G401 (cell line): ENCODE measurements around the gene NCBP1. TPM values are rescaled to one million over a fixed set of nuclear protein-coding genes. Genes with fewer than 3 reads are reported as not detected.
"Not testable (repeated sequence)": the region's sequence is repeated elsewhere in the genome, so short reads cannot be mapped to it uniquely, and the experiment has no call there.

ENCODE experiments used
- DNase-seq: peaks from one replicate; pipeline ENCODE4 v3.0.0-alpha.2; 2015; ENCODE audit warnings: low spot score
- in situ Hi-C: cut with HindIII; loops from 2 replicates; pipeline ENCODE4 v1.10.0; 2016; ENCODE audit warnings: low sequenced_read_pairs, mixed read lengths
- total RNA-seq: library from RNA; depleted of rRNA; stranded (reverse); fragments of >200 nt; shearing (Covaris generic); gene quantifications from 2 replicates; pipeline ENCODE4 v1.2.3, GENCODE V29; 2014; rRNA removed

The NCBP1 gene
- total RNA-seq: 34.5 and 45.5 TPM in 2 replicates

GRCh38 chr9:97632985-97633858, at the start of gene NCBP1, which contains the start of gene TSTD2:
TSS of gene NCBP1 (plus strand) at chr9:97633821. CDS start at chr9:97633882, 61 bp downstream.
TSS of gene TSTD2 (minus strand) at chr9:97633368. CDS start at chr9:97627562, 5,806 bp downstream.
- peak; percentile 98 for DNase-seq
- in situ Hi-C loops: no loop called here

- in situ Hi-C loops, DNase-seq: not testable (repeated sequence)
Observed at GRCh38 chr9:97584778-97585177, 48.8 kb upstream of the NCBP1 start.

- DNase-seq, in situ Hi-C loops: not testable (repeated sequence)
Observed at GRCh38 chr9:97586909-97587308, 46.7 kb upstream of the NCBP1 start.

GRCh38 chr9:97591535-97591934, 42.1 kb upstream of the NCBP1 start:
- DNase-seq: no peak
- in situ Hi-C loops: no loop called here

GRCh38 chr9:97592126-97592525, 41.5 kb upstream of the NCBP1 start:
- no peak for DNase-seq
- in situ Hi-C loops: no loop called here

- in situ Hi-C loops: no loop called here
Observed at GRCh38 chr9:97593960-97594359, 39.7 kb upstream of the NCBP1 start.

GRCh38 chr9:97594381-97594921, 39.2 kb upstream of the NCBP1 start:
- in situ Hi-C loops: no loop called here
- DNase-seq: peak; percentile 98

More at GRCh38 chr9:97593960-97594359, 39.7 kb upstream of the NCBP1 start:
- DNase-seq: no peak

GRCh38 chr9:97596906-97597305, 36.7 kb upstream of the NCBP1 start:
- in situ Hi-C loops: no loop called here

GRCh38 chr9:97598461-97599288, 34.9 kb upstream of the NCBP1 start:
- in situ Hi-C loops: no loop called here
- DNase-seq: peak; percentile 89

More at GRCh38 chr9:97596906-97597305, 36.7 kb upstream of the NCBP1 start:
- DNase-seq: peak; percentile 97

GRCh38 chr9:97599314-97599846, 34.2 kb upstream of the NCBP1 start:
- in situ Hi-C loops: no loop called here
- DNase-seq: no peak

- DNase-seq: no peak
- in situ Hi-C loops: no loop called here
Observed at GRCh38 chr9:97600531-97601227, 32.9 kb upstream of the NCBP1 start.

GRCh38 chr9:97601228-97601898, 32.3 kb upstream of the NCBP1 start:
- no peak for DNase-seq
- in situ Hi-C loops: no loop called here

- in situ Hi-C loops: no loop called here
- peak; percentile 61 for DNase-seq
Observed at GRCh38 chr9:97602430-97602829, 31.2 kb upstream of the NCBP1 start.

- in situ Hi-C loops: no loop called here
Observed at GRCh38 chr9:97604901-97605645, 28.5 kb upstream of the NCBP1 start.

GRCh38 chr9:97615439-97616072, 18.1 kb upstream of the NCBP1 start:
- DNase-seq: peak; percentile 89
- in situ Hi-C loops: no loop called here

More at GRCh38 chr9:97604901-97605645, 28.5 kb upstream of the NCBP1 start:
- no peak for DNase-seq

- in situ Hi-C loops: no loop called here
- DNase-seq: no peak
Observed at GRCh38 chr9:97617939-97618416, 15.6 kb upstream of the NCBP1 start.

GRCh38 chr9:97620063-97620462, 13.6 kb upstream of the NCBP1 start:
- in situ Hi-C loops, DNase-seq: not testable (repeated sequence)
